GM10248 (cell line): Measurements from ENCODE around the gene HSD17B13.

Source experiments
- CTCF ChIA-PET: fragments of 300-600 bp; sonication (Branson Sonifier 250); formaldehyde crosslinking; extraction: SDS; loops from one replicate; lab custom pipeline; 2021; ENCODE audit warnings: antibody characterized with exemption; lab: Yijun Ruan, JAX
- POLR2A ChIA-PET: fragments of 350-650 bp; sonication (Branson Sonifier 250); formaldehyde crosslinking; extraction: SDS; loops from one replicate; lab custom pipeline; 2020; ENCODE audit warnings: antibody characterized with exemption; lab: Yijun Ruan, JAX
- DNase-seq: peaks from one replicate; pipeline ENCODE4 v3.0.0; 2012; ENCODE audit errors: extremely low spot score
- TF ChIP-seq, protein P1 (sequence below): IDR thresholded peaks from 2 replicates; pipeline ENCODE4 v1.5.1; 2012; ENCODE audit warnings: mild to moderate bottlenecking, low read depth; ENCODE audit errors: extremely low read depth, missing control alignments, control extremely low read depth

The HSD17B13 gene

GRCh38 chr4:87339440-87339839, 16.8 kb upstream of the HSD17B13 start:
- CTCF ChIA-PET: interaction anchor here (0.9 to 2.7 kb wide), 5 partner anchors 14 to 75 kb away, joined by 3 to 14 read pairs (median 4); no protein-coding TSS in a partner anchor
- no peak for DNase-seq
- POLR2A ChIA-PET: no interaction called here
- TF ChIP-seq, protein P1, sequence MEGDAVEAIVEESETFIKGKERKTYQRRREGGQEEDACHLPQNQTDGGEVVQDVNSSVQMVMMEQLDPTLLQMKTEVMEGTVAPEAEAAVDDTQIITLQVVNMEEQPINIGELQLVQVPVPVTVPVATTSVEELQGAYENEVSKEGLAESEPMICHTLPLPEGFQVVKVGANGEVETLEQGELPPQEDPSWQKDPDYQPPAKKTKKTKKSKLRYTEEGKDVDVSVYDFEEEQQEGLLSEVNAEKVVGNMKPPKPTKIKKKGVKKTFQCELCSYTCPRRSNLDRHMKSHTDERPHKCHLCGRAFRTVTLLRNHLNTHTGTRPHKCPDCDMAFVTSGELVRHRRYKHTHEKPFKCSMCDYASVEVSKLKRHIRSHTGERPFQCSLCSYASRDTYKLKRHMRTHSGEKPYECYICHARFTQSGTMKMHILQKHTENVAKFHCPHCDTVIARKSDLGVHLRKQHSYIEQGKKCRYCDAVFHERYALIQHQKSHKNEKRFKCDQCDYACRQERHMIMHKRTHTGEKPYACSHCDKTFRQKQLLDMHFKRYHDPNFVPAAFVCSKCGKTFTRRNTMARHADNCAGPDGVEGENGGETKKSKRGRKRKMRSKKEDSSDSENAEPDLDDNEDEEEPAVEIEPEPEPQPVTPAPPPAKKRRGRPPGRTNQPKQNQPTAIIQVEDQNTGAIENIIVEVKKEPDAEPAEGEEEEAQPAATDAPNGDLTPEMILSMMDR: no peak

- POLR2A ChIA-PET: no interaction called here
- TF ChIP-seq, protein P1: no peak
Measured at GRCh38 chr4:87337361-87337760, 14.7 kb upstream of the HSD17B13 start.

DNA sequence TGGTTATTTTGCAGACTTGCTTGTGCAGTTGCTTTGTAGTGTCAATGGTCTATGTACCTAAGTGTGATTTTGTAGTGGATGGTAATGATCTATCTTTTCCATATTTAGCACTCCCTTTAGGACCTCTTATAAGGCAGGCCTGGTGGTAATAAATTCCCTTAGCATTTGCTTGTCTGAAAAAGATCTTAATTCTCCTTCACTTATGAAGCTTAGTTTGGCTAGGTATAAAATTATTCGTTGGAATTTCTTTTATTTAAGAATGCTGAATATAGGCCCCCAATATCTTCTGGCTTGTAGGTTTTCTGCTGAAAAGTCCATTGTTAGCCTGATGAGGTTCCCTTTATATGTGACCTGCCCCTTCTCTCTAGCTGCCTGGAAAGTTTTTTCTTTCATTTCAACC, 10.6 kb upstream of the HSD17B13 start:
- CTCF ChIA-PET: interaction anchor here (0.8 to 1.2 kb wide), 3 partner anchors 30 to 183 kb away, joined by 3 read pairs; no protein-coding TSS in a partner anchor
- POLR2A ChIA-PET: no interaction called here
- DNase-seq: no peak
- TF ChIP-seq, protein P1: no peak

More at GRCh38 chr4:87337361-87337760, 14.7 kb upstream of the HSD17B13 start:
- CTCF ChIA-PET: interaction anchor here (0.6 kb wide), 1 partner anchor 9 kb away, joined by 3 read pairs; no protein-coding TSS in a partner anchor
- DNase-seq: no peak

DNA sequence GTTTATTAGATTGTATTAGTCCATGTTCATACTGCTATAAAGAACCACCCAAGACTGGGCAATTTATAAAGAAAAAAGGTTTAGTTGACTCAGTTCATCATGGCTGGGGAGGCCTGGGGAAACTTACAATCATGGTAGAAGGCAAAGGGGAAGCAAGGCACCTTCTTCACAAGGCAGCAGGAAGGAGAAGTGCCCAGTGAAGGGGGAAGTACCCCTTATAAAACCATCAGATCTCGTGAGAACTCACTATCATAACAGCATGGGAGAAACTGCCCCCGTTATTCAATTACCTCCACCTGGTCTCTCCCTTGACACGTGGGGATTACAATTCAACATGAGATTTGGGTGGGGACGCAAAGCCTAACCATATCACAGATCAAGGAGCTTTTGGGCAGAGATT, 8.1 kb upstream of the HSD17B13 start:
- TF ChIP-seq, protein P1: no peak
- POLR2A ChIA-PET: no interaction called here
- DNase-seq: no peak
- CTCF ChIA-PET: interaction anchor here (1.0 to 1.5 kb wide), 2 partner anchors 22 to 180 kb away, joined by 3 read pairs; no protein-coding TSS in a partner anchor

- CTCF ChIA-PET: interaction anchor here (0.9 kb wide), 1 partner anchor 13 kb away, joined by 3 read pairs; no protein-coding TSS in a partner anchor
- TF ChIP-seq, protein P1: no peak
Measured at GRCh38 chr4:87327136-87327535, 4.5 kb upstream of the HSD17B13 start.

DNA sequence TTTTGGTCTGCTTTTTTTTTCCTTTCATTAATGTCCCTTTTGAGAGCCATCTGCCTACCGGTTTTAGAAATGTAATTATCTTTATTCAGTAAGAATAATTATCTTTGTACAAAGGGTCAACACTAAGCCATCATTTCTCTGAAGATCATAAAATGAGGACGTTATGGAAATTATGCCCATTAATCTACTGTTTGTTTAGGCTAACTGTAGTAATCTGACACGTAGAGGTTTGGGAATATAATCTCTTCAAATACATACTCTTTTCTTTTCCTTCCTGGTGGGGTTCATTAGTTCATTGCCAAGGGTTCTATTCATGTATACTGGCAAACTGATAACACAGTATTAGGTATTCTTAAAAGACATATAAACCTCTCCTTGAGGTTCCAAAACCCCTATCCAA, 3.8 kb upstream of the HSD17B13 start:
- DNase-seq: no peak
- CTCF ChIA-PET: interaction anchor here (0.9 kb wide), 1 partner anchor 14 kb away, joined by 3 read pairs; no protein-coding TSS in a partner anchor
- POLR2A ChIA-PET: no interaction called here
- TF ChIP-seq, protein P1: no peak

More at GRCh38 chr4:87327136-87327535, 4.5 kb upstream of the HSD17B13 start:
- no peak for DNase-seq
- POLR2A ChIA-PET: no interaction called here

- ChIA-PET CTCF (no interaction called here), POLR2A (no interaction called here)
- TF ChIP-seq, protein P1: no peak
- no peak for DNase-seq
Measured at GRCh38 chr4:87321888-87322287, 794 bp downstream of the HSD17B13 start.
